Endothelial cell of umbilical vein (primary cell): ENCODE data around the gene MAPK11.

Source experiments
- EZH2 ChIP-seq: IDR thresholded peaks from 2 replicates; pipeline ENCODE4 v1.6.1; 2012; ENCODE audit warnings: borderline replicate concordance, low read depth, mild to moderate bottlenecking, moderate library complexity, low read length, inconsistent platforms; ENCODE audit not compliant: severe bottlenecking
- POLR2A ChIP-seq: IDR thresholded peaks from 2 replicates; pipeline ENCODE4 v1.6.1; 2012; ENCODE audit warnings: low read depth, mild to moderate bottlenecking, control low read depth, low read length
- POLR2AphosphoS5 ChIP-seq: IDR thresholded peaks from 2 replicates; pipeline ENCODE4 v1.6.1; 2012; ENCODE audit warnings: low read depth, mild to moderate bottlenecking, control low read depth, low read length, moderate library complexity; ENCODE audit not compliant: insufficient read depth
- TF ChIP-seq, protein P1 (sequence below), 2 donors: IDR thresholded peaks; 1 replicate in 1 of 2; 2 replicates in 1 of 2; pipeline ENCODE4 v1.5.1; 2011; ENCODE audit warnings: low read length in 2 of 2, mild to moderate bottlenecking in 2 of 2, moderate library complexity in 2 of 2, control low read depth in 1 of 2, inconsistent platforms in 1 of 2, low read depth in 1 of 2; ENCODE audit not compliant: insufficient read depth in 1 of 2; ENCODE audit errors: extremely low read depth in 1 of 2

- TF ChIP-seq, protein P1, sequence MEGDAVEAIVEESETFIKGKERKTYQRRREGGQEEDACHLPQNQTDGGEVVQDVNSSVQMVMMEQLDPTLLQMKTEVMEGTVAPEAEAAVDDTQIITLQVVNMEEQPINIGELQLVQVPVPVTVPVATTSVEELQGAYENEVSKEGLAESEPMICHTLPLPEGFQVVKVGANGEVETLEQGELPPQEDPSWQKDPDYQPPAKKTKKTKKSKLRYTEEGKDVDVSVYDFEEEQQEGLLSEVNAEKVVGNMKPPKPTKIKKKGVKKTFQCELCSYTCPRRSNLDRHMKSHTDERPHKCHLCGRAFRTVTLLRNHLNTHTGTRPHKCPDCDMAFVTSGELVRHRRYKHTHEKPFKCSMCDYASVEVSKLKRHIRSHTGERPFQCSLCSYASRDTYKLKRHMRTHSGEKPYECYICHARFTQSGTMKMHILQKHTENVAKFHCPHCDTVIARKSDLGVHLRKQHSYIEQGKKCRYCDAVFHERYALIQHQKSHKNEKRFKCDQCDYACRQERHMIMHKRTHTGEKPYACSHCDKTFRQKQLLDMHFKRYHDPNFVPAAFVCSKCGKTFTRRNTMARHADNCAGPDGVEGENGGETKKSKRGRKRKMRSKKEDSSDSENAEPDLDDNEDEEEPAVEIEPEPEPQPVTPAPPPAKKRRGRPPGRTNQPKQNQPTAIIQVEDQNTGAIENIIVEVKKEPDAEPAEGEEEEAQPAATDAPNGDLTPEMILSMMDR (IDR thresholded peaks at IDR 0.05; ENCODE audit: extremely low read depth in 1 of 2, insufficient read depth in 1 of 2, low read depth in 1 of 2, low read length in 2 of 2), result no peak
- no peak for TF ChIP-seq EZH2
- TF ChIP-seq POLR2A, result no peak
- TF ChIP-seq POLR2AphosphoS5, result peak; percentile 13
Measured at GRCh38 chr22:50250249-50250554, 20.0 kb downstream of the MAPK11 start.
